Neural cell (in vitro differentiated cells): Measurements from ENCODE around the gene KDELR1.

Experiments used
- CTCF ChIP-seq: fragments of 450-650 bp; IDR thresholded peaks from 2 replicates; pipeline ENCODE4 v1.5.1; 2014; ENCODE audit warnings: antibody characterized with exemption, mild to moderate bottlenecking, moderate library complexity; ENCODE audit not compliant: poor library complexity, severe bottlenecking
- EP300 ChIP-seq: fragments of 450-650 bp; conservative IDR thresholded peaks from 2 replicates; pipeline ENCODE4 v1.6.1; 2014; ENCODE audit warnings: antibody characterized with exemption, mild to moderate bottlenecking, moderate library complexity; ENCODE audit not compliant: poor library complexity, severe bottlenecking
- EZH2 ChIP-seq: fragments of 200-600, 300-800 bp; shearing (Covaris generic), sonication (generic); IDR thresholded peaks from 2 replicates; pipeline ENCODE4 v1.6.1; 2014; ENCODE audit warnings: antibody characterized with exemption, low read length, borderline replicate concordance, mild to moderate bottlenecking; ENCODE audit not compliant: insufficient read depth, poor library complexity, severe bottlenecking
- MXI1 ChIP-seq: fragments of 450-650 bp; conservative IDR thresholded peaks from 2 replicates; pipeline ENCODE4 v1.6.1; 2014; ENCODE audit warnings: antibody characterized with exemption, mild to moderate bottlenecking; ENCODE audit not compliant: poor library complexity, severe bottlenecking
- POLR2AphosphoS5 ChIP-seq: IDR thresholded peaks from 2 replicates; pipeline ENCODE4 v1.6.1; 2012
- RAD21 ChIP-seq: fragments of 450-650 bp; conservative IDR thresholded peaks from 2 replicates; pipeline ENCODE4 v1.6.1; 2014; ENCODE audit warnings: antibody characterized with exemption, mild to moderate bottlenecking, moderate library complexity
- REST ChIP-seq: IDR thresholded peaks from 2 replicates; pipeline ENCODE4 v1.6.1; 2012; ENCODE audit warnings: borderline replicate concordance
- SMC3 ChIP-seq: fragments of 450-650 bp; conservative IDR thresholded peaks from 2 replicates; pipeline ENCODE4 v1.6.1; 2014; ENCODE audit warnings: antibody characterized with exemption, mild to moderate bottlenecking, moderate library complexity; ENCODE audit not compliant: poor library complexity
- TAF1 ChIP-seq: IDR thresholded peaks from 2 replicates; pipeline ENCODE4 v1.6.1; 2012; ENCODE audit warnings: low read depth

GRCh38 chr19:48390188-48391099 is 907 bp downstream of the KDELR1 start:
- TF ChIP-seq CTCF (peak; percentile 72), POLR2AphosphoS5 (no peak), SMC3 (peak; percentile 63), EZH2 (no peak), MXI1 (no peak), EP300 (no peak), RAD21 (peak; percentile 56), REST (peak; percentile 44), TAF1 (no peak)
